H1 (cell line): Measurements from ENCODE around the gene SPG7. TPM values are rescaled to one million over a fixed set of nuclear protein-coding genes. Genes with fewer than 3 reads are reported as not detected.

ENCODE experiments used
- CTCF ChIA-PET: fragments of 300-600 bp; sonication (Branson Sonifier 250); formaldehyde crosslinking; loops from one replicate; lab custom pipeline; 2021; ENCODE audit not compliant: partially characterized antibody; lab: Charles Lee
- POLR2A ChIA-PET: fragments of 300-600 bp; sonication (Branson Sonifier 250); formaldehyde crosslinking; loops from one replicate; lab custom pipeline; 2021; ENCODE audit warnings: inconsistent platforms; ENCODE audit not compliant: partially characterized antibody; lab: Charles Lee
- DNase-seq, 2 experiments: peaks; one replicate each; pipeline versions ENCODE4 v3.0.0 to v3.0.0-alpha.2; 2010 to 2022; ENCODE audit warnings: low spot score in 2 of 2, low read depth in 1 of 2, mixed read lengths in 1 of 2
- FAIRE-seq: peaks from 2 replicates; lab custom pipeline; 2011; peaks lifted over from hg19 to GRCh38; lab: Jason Lieb, UNC
- H2AFZ ChIP-seq: 2 replicates; pipeline ENCODE4 v1.8.1; 2012; ENCODE audit warnings: low read length, inconsistent platforms
- H2AK5ac ChIP-seq: 2 replicates; pipeline ENCODE4 v1.6.1; 2013; ENCODE audit warnings: low read depth, low read length
- H2BK120ac ChIP-seq: replicated peaks from 2 replicates; pipeline ENCODE3; 2013; ENCODE audit warnings: low read depth, low read length, inconsistent platforms
- H2BK12ac ChIP-seq: 2 replicates; pipeline ENCODE4 v1.6.1; 2013; ENCODE audit warnings: low read depth, low read length
- H2BK15ac ChIP-seq: 2 replicates; pipeline ENCODE4 v1.6.1; 2013; ENCODE audit warnings: low read length
- H2BK20ac ChIP-seq: 2 replicates; pipeline ENCODE4 v1.6.1; 2013; ENCODE audit warnings: low read length
- H2BK5ac ChIP-seq: 2 replicates; pipeline ENCODE4 v1.6.1; 2013; ENCODE audit warnings: low read depth, low read length
- H3K14ac ChIP-seq: 2 replicates; pipeline ENCODE4 v1.6.1; 2013; ENCODE audit warnings: inconsistent platforms; ENCODE audit not compliant: insufficient read length
- H3K18ac ChIP-seq: 2 replicates; pipeline ENCODE4 v1.6.1; 2013; ENCODE audit warnings: low read length; ENCODE audit errors: extremely low read depth
- H3K23ac ChIP-seq: 2 replicates; pipeline ENCODE4 v1.6.1; 2013; ENCODE audit warnings: inconsistent platforms; ENCODE audit not compliant: insufficient read length
- H3K23me2 ChIP-seq: 2 replicates; pipeline ENCODE4 v1.6.1; 2013; ENCODE audit warnings: low read depth, low read length
- H3K27ac ChIP-seq: 2 replicates; pipeline ENCODE4 v1.6.1; 2011; ENCODE audit warnings: low read depth, low read length, inconsistent platforms
- H3K27me3 ChIP-seq, 4 experiments: replicated peaks in 1 of 4; 1 replicate in 1 of 4; 2 replicates in 3 of 4; pipeline versions ENCODE4 v1.6.1 to v1.8.1; 2011 to 2013; ENCODE audit warnings: low read length in 3 of 4, mild to moderate bottlenecking in 3 of 4, inconsistent platforms in 2 of 4, mixed read lengths in 2 of 4, moderate library complexity in 1 of 4; ENCODE audit not compliant: control insufficient read depth in 3 of 4, insufficient read depth in 3 of 4; ENCODE audit errors: extremely low read depth in 1 of 4
- H3K36me3 ChIP-seq, 4 experiments: 2 replicates each; pipeline versions ENCODE4 v1.6.1 to v1.8.1; 2011 to 2013; ENCODE audit warnings: mild to moderate bottlenecking in 4 of 4, low read length in 3 of 4, moderate library complexity in 2 of 4, control low read depth in 1 of 4, inconsistent platforms in 1 of 4; ENCODE audit not compliant: insufficient read depth in 4 of 4, control insufficient read depth in 2 of 4
- H3K4ac ChIP-seq: replicated peaks from 2 replicates; pipeline ENCODE3; 2013; ENCODE audit warnings: low read length, low read depth, mixed read lengths, inconsistent platforms; ENCODE audit not compliant: insufficient read length
- H3K4me1 ChIP-seq, 4 experiments: replicated peaks in 1 of 4; 1 replicate in 1 of 4; 2 replicates in 3 of 4; pipeline versions ENCODE4 v1.6.1 to v1.8.1; 2011 to 2013; ENCODE audit warnings: low read length in 3 of 4, inconsistent platforms in 2 of 4, mixed read lengths in 1 of 4; ENCODE audit not compliant: insufficient read depth in 4 of 4, control insufficient read depth in 3 of 4
- H3K4me2 ChIP-seq, 2 experiments: 2 replicates each; pipeline versions ENCODE4 v1.6.1 to v1.8.1; 2011 to 2013; ENCODE audit warnings: low read depth in 2 of 2, low read length in 2 of 2, control low read depth in 1 of 2, inconsistent platforms in 1 of 2, mild to moderate bottlenecking in 1 of 2; ENCODE audit not compliant: insufficient read depth in 1 of 2
- H3K4me3 ChIP-seq, 4 experiments: fragments of 200-600, 300-600 bp in 1 of 4; sonication (generic), shearing (Covaris generic), sonication (Bioruptor Twin) in 1 of 4; 2 replicates each; pipeline versions ENCODE4 v1.5.1 to v1.8.1; 2011 to 2016; ENCODE audit warnings: low read length in 4 of 4, low read depth in 3 of 4, control low read depth in 2 of 4, inconsistent platforms in 2 of 4, mild to moderate bottlenecking in 2 of 4, mixed read lengths in 1 of 4, moderate library complexity in 1 of 4; ENCODE audit not compliant: insufficient read depth in 2 of 4; ENCODE audit errors: extremely low read depth in 1 of 4
- H3K56ac ChIP-seq: replicated peaks from 2 replicates; pipeline ENCODE3; 2013; ENCODE audit warnings: low read depth, mild to moderate bottlenecking, mixed read lengths, low read length, inconsistent platforms; ENCODE audit not compliant: insufficient read length
- H3K79me1 ChIP-seq: 2 replicates; pipeline ENCODE4 v1.6.1; 2013; ENCODE audit warnings: low read depth, low read length, control low read depth
- H3K79me2 ChIP-seq, 2 experiments: 2 replicates each; pipeline versions ENCODE4 v1.6.1 to v1.8.1; 2012 to 2013; ENCODE audit warnings: low read length in 2 of 2, mild to moderate bottlenecking in 2 of 2, inconsistent platforms in 1 of 2; ENCODE audit not compliant: insufficient read depth in 2 of 2, control insufficient read depth in 1 of 2
- H3K9ac ChIP-seq, 4 experiments: replicated peaks in 1 of 4; 1 replicate in 1 of 4; 2 replicates in 3 of 4; pipeline versions ENCODE4 v1.6.1 to v1.8.1; 2011 to 2013; ENCODE audit warnings: low read depth in 3 of 4, low read length in 3 of 4, control low read depth in 2 of 4, mild to moderate bottlenecking in 2 of 4, moderate library complexity in 2 of 4, inconsistent platforms in 1 of 4; ENCODE audit errors: extremely low read depth in 1 of 4
- H3K9me3 ChIP-seq, 2 experiments: 2 replicates each; pipeline versions ENCODE4 v1.6.1 to v1.8.1; 2012 to 2013; ENCODE audit warnings: mild to moderate bottlenecking in 2 of 2, moderate library complexity in 2 of 2, control low read depth in 1 of 2, inconsistent platforms in 1 of 2, low read depth in 1 of 2, low read length in 1 of 2, mixed read lengths in 1 of 2; ENCODE audit not compliant: insufficient read depth in 2 of 2
- H4K20me1 ChIP-seq, 2 experiments: replicated peaks in 1 of 2; 2 replicates each; pipeline versions ENCODE3 to v1.8.1; 2011 to 2013; ENCODE audit warnings: inconsistent platforms in 2 of 2, low read length in 2 of 2, mild to moderate bottlenecking in 1 of 2; ENCODE audit not compliant: insufficient read depth in 2 of 2, control insufficient read depth in 1 of 2
- H4K5ac ChIP-seq: 2 replicates; pipeline ENCODE4 v1.6.1; 2013; ENCODE audit warnings: low read length, low read depth, mixed read lengths, inconsistent platforms; ENCODE audit not compliant: insufficient read length
- H4K8ac ChIP-seq: 2 replicates; pipeline ENCODE4 v1.8.0; 2013; ENCODE audit warnings: mild to moderate bottlenecking, moderate library complexity, low read length, inconsistent platforms; ENCODE audit not compliant: insufficient read depth; ENCODE audit errors: extremely low read depth
- H4K91ac ChIP-seq: replicated peaks from 2 replicates; pipeline ENCODE3; 2013; ENCODE audit warnings: low read length, mixed read lengths, inconsistent platforms; ENCODE audit not compliant: insufficient read length
- ASH2L ChIP-seq: fragments of 200-600, 300-600 bp; sonication (generic); IDR thresholded peaks from one replicate; pipeline ENCODE4 v1.7.1; 2017; ENCODE audit warnings: low read length
- CREB1 ChIP-seq: IDR thresholded peaks from 2 replicates; pipeline ENCODE4 v1.6.1; 2012; ENCODE audit warnings: inconsistent platforms
- CTBP2 ChIP-seq: IDR thresholded peaks from 2 replicates; pipeline ENCODE4 v1.7.0; 2011; ENCODE audit warnings: borderline replicate concordance, mild to moderate bottlenecking, moderate library complexity, mixed read lengths, low read length; ENCODE audit not compliant: insufficient read depth, insufficient read length
- POLR2A ChIP-seq, 2 experiments: IDR thresholded peaks; 1 replicate in 1 of 2; 2 replicates in 1 of 2; pipeline ENCODE4 v1.6.1; 2011; ENCODE audit warnings: low read depth in 2 of 2, low read length in 2 of 2, mild to moderate bottlenecking in 2 of 2; ENCODE audit errors: control extremely low read depth in 1 of 2
- POLR2AphosphoS5 ChIP-seq: IDR thresholded peaks from 2 replicates; pipeline ENCODE4 v1.6.1; 2011; ENCODE audit warnings: low read depth, low read length
- SIN3A ChIP-seq, 2 experiments: IDR thresholded peaks in 1 of 2; conservative IDR thresholded peaks in 1 of 2; 2 replicates each; pipeline ENCODE4 v1.6.1; 2011 to 2012; ENCODE audit warnings: low read length in 2 of 2, improper control_type of control experiment in 1 of 2, low read depth in 1 of 2, mild to moderate bottlenecking in 1 of 2
- SP1 ChIP-seq: IDR thresholded peaks from 2 replicates; pipeline ENCODE4 v1.6.1; 2011; ENCODE audit warnings: low read depth, low read length
- ZNF274 ChIP-seq: IDR thresholded peaks from 2 replicates; pipeline ENCODE4 v1.7.0; 2012; ENCODE audit warnings: low read length, borderline replicate concordance; ENCODE audit errors: extremely low read depth
- WGBS, 2 experiments: shearing (Covaris generic) in 1 of 2; methylation state at CpG; one replicate each; pipeline versions ENCODE4 v1.1.6 to v1.1.7; 2013 to 2015; ENCODE audit warnings: low lambda C conversion rate in 2 of 2, mixed read lengths in 2 of 2, inconsistent platforms in 1 of 2, low coverage in 1 of 2, missing lambda C conversion rate in 1 of 2; ENCODE audit not compliant: insufficient replicate concordance in 2 of 2, insufficient coverage in 1 of 2, insufficient read length in 1 of 2; ENCODE audit errors: extremely low coverage in 1 of 2, missing lambda C conversion rate in 1 of 2; 5-methylcytosine and 5-hydroxymethylcytosine counted together
- polyA plus RNA-seq, 7 experiments: library from polyadenylated mRNA; depleted of rRNA in 3 of 7; stranded (reverse) in 5 of 7; unstranded in 2 of 7; fragments of >200 nt in 5 of 7; fragments of 200-250 nt in 2 of 7; gene quantifications; 1 replicate in 5 of 7; 2 replicates in 1 of 7; 4 replicates in 1 of 7; pipeline versions ENCODE4 v1.2.1 to v1.2.3, GENCODE V29; 2011 to 2013; ENCODE audit warnings: missing spikeins in 2 of 7, mixed read lengths in 2 of 7
- total RNA-seq: library from RNA; stranded (reverse); fragmentation: NEBNext Ultra II Directional; extraction: Animal tissue kit (Norgen Biotek cat#: 25700); gene quantifications from 2 replicates; pipeline ENCODE4 v1.2.1, GENCODE V29; 2021

The SPG7 gene
- total and polyA plus RNA-seq, 2 of the 8 experiments (the other 6 are each of a cell fraction or from before 2014, with no cell fraction given): 72.1 to 113 TPM

DNA sequence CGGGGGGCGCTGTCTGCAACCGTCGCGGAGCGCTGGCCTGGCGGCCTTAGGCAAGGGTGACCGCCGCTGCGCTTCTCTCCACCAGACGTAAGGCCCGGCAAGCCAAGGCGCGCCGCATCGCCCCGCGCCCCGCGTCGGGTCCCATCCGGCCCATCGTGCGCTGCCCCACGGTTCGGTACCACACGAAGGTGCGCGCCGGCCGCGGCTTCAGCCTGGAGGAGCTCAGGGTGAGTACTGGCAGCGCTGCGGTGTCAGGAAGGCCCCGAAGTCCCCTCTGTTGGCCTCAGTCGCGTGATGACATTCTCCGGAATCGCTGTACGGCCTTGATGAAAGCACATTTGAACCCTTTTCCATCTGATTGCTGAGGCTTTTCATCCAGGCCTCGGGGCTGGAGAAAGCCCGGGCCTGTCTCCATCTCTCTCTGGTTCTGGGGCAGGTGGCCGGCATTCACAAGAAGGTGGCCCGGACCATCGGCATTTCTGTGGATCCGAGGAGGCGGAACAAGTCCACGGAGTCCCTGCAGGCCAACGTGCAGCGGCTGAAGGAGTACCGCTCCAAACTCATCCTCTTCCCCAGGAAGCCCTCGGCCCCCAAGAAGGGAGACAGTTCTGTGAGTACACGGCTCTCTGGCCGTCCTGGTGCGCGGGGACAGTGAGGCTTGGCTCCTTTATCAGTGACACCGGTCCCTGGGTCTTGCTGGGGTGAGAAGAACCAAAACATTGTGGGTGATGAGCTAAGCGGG lies 53.1 kb downstream of the SPG7 start:
- Histone ChIP-seq H3K9me3 (no peaks in the 10 kb centered on the region), H2AFZ (no peak overlapping the region), H4K20me1 (peaks cover 28 to 31% of the 10 kb centered on the region in 2 experiments), H4K5ac (no peak overlapping the region), H3K56ac (peak overlapping the region; percentile 59), H3K79me1 (peaks cover 3% of the 10 kb centered on the region), H2BK5ac (peak overlapping the region; percentile 91), H4K91ac (peak overlapping the region; percentile 59), H3K79me2 (peaks cover 11 to 32% of the 10 kb centered on the region in 2 experiments), H3K23ac (no peak overlapping the region), H3K4me2 (peak overlapping the region; percentile 91), H4K8ac (peak overlapping the region; percentile 100), H3K9ac (peak overlapping the region; percentile 90 to 99 (median 95)), H3K23me2 (peaks cover 16% of the 10 kb centered on the region), H2AK5ac (no peak overlapping the region; the same call in 1 of the 2 replicates), H3K14ac (no peak overlapping the region), H2BK15ac (no peak overlapping the region), H2BK120ac (no peak overlapping the region), H3K4me1 (peaks cover 5 to 28% (median 8%) of the 10 kb centered on the region in 4 experiments), H2BK20ac (no peak overlapping the region), H3K4me3 (peak overlapping the region; percentile 69 to 97 (median 82)), H3K4ac (peak overlapping the region; percentile 58), H3K18ac (peak overlapping the region; percentile 87; the same call in 1 of the 2 replicates), H3K27me3 (no peaks in the 10 kb centered on the region), H3K36me3 (peaks cover 21 to 41% (median 33%) of the 10 kb centered on the region in 4 experiments), H2BK12ac (no peak overlapping the region), H3K27ac (peak overlapping the region; percentile 74)
- CTCF ChIA-PET: no interaction called here
- no peak for DNase-seq
- 2% methylated on average over 58 of the region's 58 CpGs; no CpG with 5 or more reads in 1 of the 2 experiments for WGBS, 2 experiments
- FAIRE-seq: no peak
- no peak for TF ChIP-seq ASH2L
- no peak; a peak in 1 of 4 replicates for TF ChIP-seq SIN3A (conservative IDR thresholded peaks at IDR 0.05 in 1 of 2, IDR thresholded peaks at IDR 0.05 in 1 of 2; ENCODE audit: low read depth in 1 of 2, low read length in 2 of 2)
- no peak for TF ChIP-seq CREB1
- no peak for TF ChIP-seq ZNF274
- TF ChIP-seq POLR2A (IDR thresholded peaks at IDR 0.05; ENCODE audit: control extremely low read depth in 1 of 2, low read depth in 2 of 2, low read length in 2 of 2): peak; percentile 9 to 29; a peak in 2 of 3 replicates
- TF ChIP-seq SP1: 0 out of 2 replicates have a peak, but pooled peaks have one; percentile 6
- no peak for TF ChIP-seq CTBP2
- peak; percentile 67; the same call in 1 of the 2 replicates for TF ChIP-seq POLR2AphosphoS5
- POLR2A ChIA-PET: interaction anchor here (0.6 to 5.5 kb wide), 19 partner anchors 8 to 272 kb away, joined by 3 to 63 read pairs (median 4); partner anchors contain the start of gene SPG7
